HepG2 (cell line): ENCODE results near the gene DTD2. TPM values are rescaled to one million over a fixed set of nuclear protein-coding genes. Genes with fewer than 3 reads are reported as not detected.

Experiments
- AFF4 ChIP-seq: sonication (generic); formaldehyde crosslinking; IDR thresholded peaks from 2 replicates; pipeline ENCODE4 v1.4.0; 2020; ENCODE audit warnings: missing genetic modification reagents
- CBFB ChIP-seq: sonication (generic); formaldehyde crosslinking; IDR thresholded peaks from 2 replicates; pipeline ENCODE4 v1.4.0; 2020; ENCODE audit warnings: missing genetic modification reagents
- ERF ChIP-seq: IDR thresholded peaks from 2 replicates; pipeline ENCODE4 v1.6.1; 2018; ENCODE audit warnings: missing biosample characterization, missing genetic modification reagents
- FOXK1 ChIP-seq: sonication (generic); formaldehyde crosslinking; IDR thresholded peaks from 2 replicates; pipeline ENCODE4 v1.4.0; 2020; ENCODE audit warnings: low read depth, missing genetic modification reagents, borderline replicate concordance
- KDM5B ChIP-seq: sonication (generic); formaldehyde crosslinking; IDR thresholded peaks from 2 replicates; pipeline ENCODE4 v1.4.0; 2020; ENCODE audit warnings: missing genetic modification reagents, mild to moderate bottlenecking, borderline replicate concordance
- KDM6A ChIP-seq: IDR thresholded peaks from 2 replicates; pipeline ENCODE4 v1.6.1; 2016; ENCODE audit warnings: low read depth
- PLRG1 ChIP-seq: fragments of 450-650 bp; conservative IDR thresholded peaks from 2 replicates; pipeline ENCODE4 v1.6.1; 2016
- RBM39 ChIP-seq: fragments of 200-400 bp; formaldehyde crosslinking; IDR thresholded peaks from one replicate; pipeline ENCODE4 v1.6.1; 2018; ENCODE audit warnings: antibody characterized with exemption, mild to moderate bottlenecking, low read depth, low read length; ENCODE audit not compliant: poor library complexity, severe bottlenecking
- ZBTB44 ChIP-seq: sonication (generic); formaldehyde crosslinking; IDR thresholded peaks from 2 replicates; pipeline ENCODE4 v1.4.0; 2020; ENCODE audit warnings: missing genetic modification reagents
- ZBTB7B ChIP-seq: sonication (generic); formaldehyde crosslinking; IDR thresholded peaks from 2 replicates; pipeline ENCODE4 v1.4.0; 2020; ENCODE audit warnings: missing genetic modification reagents
- ZNF615 ChIP-seq: sonication (generic); formaldehyde crosslinking; IDR thresholded peaks from 2 replicates; pipeline ENCODE4 v1.5.0; 2020; ENCODE audit warnings: mild to moderate bottlenecking, missing genetic modification reagents, borderline replicate concordance
- ZNF687 ChIP-seq: sonication (generic); formaldehyde crosslinking; IDR thresholded peaks from 2 replicates; pipeline ENCODE4 v1.5.1; 2020; ENCODE audit warnings: mild to moderate bottlenecking, missing genetic modification reagents, moderate library complexity
- ZNF713 ChIP-seq: sonication (generic); formaldehyde crosslinking; IDR thresholded peaks from 2 replicates; pipeline ENCODE4 v1.4.0; 2020; ENCODE audit warnings: mild to moderate bottlenecking, missing genetic modification reagents
- polyA plus RNA-seq, 8 experiments: library from polyadenylated mRNA; depleted of rRNA in 3 of 8; stranded (reverse) in 7 of 8; unstranded in 1 of 8; fragments of >200 nt; fragmentation: Illumina TruSeq in 4 of 8; extraction: Trizol in 4 of 8; gene quantifications; 2 replicates each; pipeline versions ENCODE4 v1.2.1 to v1.2.3, GENCODE V29; 2011 to 2016; ENCODE audit warnings: low read depth in 4 of 8, missing spikeins in 1 of 8, mixed read lengths in 1 of 8; ENCODE audit not compliant: insufficient read depth in 1 of 8
- total RNA-seq, 5 experiments: library from RNA; depleted of rRNA; stranded (reverse); fragments of >200 nt; fragmentation: Illumina TruSeq; extraction: Trizol; gene quantifications; 2 replicates each; pipeline ENCODE4 v1.2.3, GENCODE V29; 2016; ENCODE audit warnings: low read depth in 1 of 5
- TF ChIP-seq, protein P1 (sequence below): IDR thresholded peaks from 2 replicates; pipeline ENCODE4 v1.6.1; 2016; ENCODE audit warnings: missing compliant biosample characterization, missing genetic modification reagents, borderline replicate concordance
- TF ChIP-seq, protein P2 (sequence below): sonication (generic); formaldehyde crosslinking; IDR thresholded peaks from 2 replicates; pipeline ENCODE4 v1.5.0; 2020; ENCODE audit warnings: mild to moderate bottlenecking, missing genetic modification reagents

Gene DTD2
- total and polyA plus RNA-seq, 2 of the 13 experiments (the other 11 are each of a cell fraction or from before 2014, with no cell fraction given), result 22.3 to 49.8 TPM

DNA sequence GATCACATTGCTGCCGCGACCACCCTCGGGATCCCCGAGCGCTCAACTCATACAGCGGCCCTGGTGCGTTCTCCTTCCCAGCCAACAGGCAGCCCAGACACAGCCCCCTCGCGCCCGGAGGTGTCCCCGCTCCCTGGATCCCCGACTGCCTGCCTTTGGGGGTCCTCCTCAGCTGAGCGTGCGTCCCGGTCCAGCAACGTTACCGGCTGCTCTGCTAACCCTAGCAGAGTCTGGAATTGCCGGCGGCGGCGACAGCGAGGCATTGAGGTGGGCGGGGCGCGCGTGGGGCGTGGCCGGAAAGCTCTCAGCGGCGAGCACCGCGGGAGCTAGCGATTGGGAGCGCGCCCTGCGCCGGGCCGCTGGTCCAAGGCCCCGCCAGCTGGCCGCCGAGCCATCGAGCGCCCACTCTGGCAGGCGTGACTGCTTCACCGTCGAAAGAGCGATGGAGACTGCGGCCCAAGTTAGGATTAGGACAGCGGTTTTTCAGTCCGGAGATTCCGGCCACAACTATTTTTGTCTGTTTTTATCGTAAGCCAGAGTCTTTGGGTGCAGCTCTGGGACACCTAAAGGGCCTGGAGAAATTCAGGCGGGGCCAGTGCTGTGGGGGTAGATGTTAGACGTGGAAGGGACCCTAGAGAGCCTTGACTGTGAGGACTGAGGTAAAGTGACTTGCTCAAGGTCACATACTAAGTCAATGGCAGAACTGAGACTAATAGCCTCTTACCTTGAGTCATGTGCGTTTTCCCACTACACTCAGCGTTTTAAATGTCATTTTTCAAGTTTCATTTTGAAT, 36.8 kb downstream of the DTD2 start, which contains the start of gene HEATR5A (continued):
- TF ChIP-seq ZNF615, result no peak
- TF ChIP-seq PLRG1, result no peak
- TF ChIP-seq, protein P1, sequence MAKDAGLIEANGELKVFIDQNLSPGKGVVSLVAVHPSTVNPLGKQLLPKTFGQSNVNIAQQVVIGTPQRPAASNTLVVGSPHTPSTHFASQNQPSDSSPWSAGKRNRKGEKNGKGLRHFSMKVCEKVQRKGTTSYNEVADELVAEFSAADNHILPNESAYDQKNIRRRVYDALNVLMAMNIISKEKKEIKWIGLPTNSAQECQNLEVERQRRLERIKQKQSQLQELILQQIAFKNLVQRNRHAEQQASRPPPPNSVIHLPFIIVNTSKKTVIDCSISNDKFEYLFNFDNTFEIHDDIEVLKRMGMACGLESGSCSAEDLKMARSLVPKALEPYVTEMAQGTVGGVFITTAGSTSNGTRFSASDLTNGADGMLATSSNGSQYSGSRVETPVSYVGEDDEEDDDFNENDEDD, result peak; percentile 97
- peak; percentile 97 for TF ChIP-seq ZBTB44 (CRISPR knock-in tag)
- peak; percentile 99 for TF ChIP-seq ZNF713 (CRISPR knock-in tag)
- peak; percentile 70 for TF ChIP-seq AFF4 (CRISPR knock-in tag)
- TF ChIP-seq ZNF687 (CRISPR knock-in tag), result peak; percentile 98
- TF ChIP-seq RBM39, result peak; percentile 100
- peak; percentile 100 for TF ChIP-seq ZBTB7B
- peak; percentile 93 for TF ChIP-seq FOXK1 (CRISPR knock-in tag)
- TF ChIP-seq, protein P2, sequence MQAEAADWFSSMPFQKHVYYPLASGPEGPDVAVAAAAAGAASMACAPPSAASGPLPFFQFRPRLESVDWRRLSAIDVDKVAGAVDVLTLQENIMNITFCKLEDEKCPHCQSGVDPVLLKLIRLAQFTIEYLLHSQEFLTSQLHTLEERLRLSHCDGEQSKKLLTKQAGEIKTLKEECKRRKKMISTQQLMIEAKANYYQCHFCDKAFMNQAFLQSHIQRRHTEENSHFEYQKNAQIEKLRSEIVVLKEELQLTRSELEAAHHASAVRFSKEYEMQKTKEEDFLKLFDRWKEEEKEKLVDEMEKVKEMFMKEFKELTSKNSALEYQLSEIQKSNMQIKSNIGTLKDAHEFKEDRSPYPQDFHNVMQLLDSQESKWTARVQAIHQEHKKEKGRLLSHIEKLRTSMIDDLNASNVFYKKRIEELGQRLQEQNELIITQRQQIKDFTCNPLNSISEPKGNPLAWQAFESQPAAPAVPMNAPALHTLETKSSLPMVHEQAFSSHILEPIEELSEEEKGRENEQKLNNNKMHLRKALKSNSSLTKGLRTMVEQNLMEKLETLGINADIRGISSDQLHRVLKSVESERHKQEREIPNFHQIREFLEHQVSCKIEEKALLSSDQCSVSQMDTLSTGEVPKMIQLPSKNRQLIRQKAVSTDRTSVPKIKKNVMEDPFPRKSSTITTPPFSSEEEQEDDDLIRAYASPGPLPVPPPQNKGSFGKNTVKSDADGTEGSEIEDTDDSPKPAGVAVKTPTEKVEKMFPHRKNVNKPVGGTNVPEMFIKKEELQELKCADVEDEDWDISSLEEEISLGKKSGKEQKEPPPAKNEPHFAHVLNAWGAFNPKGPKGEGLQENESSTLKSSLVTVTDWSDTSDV (CRISPR knock-in tag), result peak; percentile 97
- peak; percentile 96 for TF ChIP-seq ERF
- peak; percentile 98 for TF ChIP-seq CBFB
- peak; percentile 99 for TF ChIP-seq KDM5B
- TF ChIP-seq KDM6A (CRISPR knock-in tag), result no peak; the same call in 1 of the 2 replicates
